Lung (tissue), 12 donors: Measurements from ENCODE around the gene WNT5B. TPM values are rescaled to one million over a fixed set of nuclear protein-coding genes. Genes with fewer than 3 reads are reported as not detected.

ENCODE experiments used
- ATAC-seq: fragments of 200-7000 bp; cut with Tn5 transposase; one replicate; pipeline ENCODE4 v1.9.1; 2020; ENCODE audit warnings: moderate number of reproducible peaks; ENCODE audit not compliant: insufficient read depth, low FRiP score
- DNase-seq, 3 donors: peaks; one replicate each; pipeline ENCODE4 v3.0.0-alpha.2; 2013 to 2017
- H3K27ac ChIP-seq, 2 donors: one replicate each; pipeline ENCODE4 v1.5.1; 2013; ENCODE audit warnings: mild to moderate bottlenecking in 2 of 2, moderate library complexity in 2 of 2, control low read depth in 1 of 2, inconsistent platforms in 1 of 2, low read depth in 1 of 2, low read length in 1 of 2
- H3K27me3 ChIP-seq, 3 donors: one replicate each; pipeline ENCODE4 v1.5.1; 2013; ENCODE audit warnings: low read length in 2 of 3; ENCODE audit not compliant: control insufficient read depth in 3 of 3, insufficient read depth in 3 of 3
- H3K36me3 ChIP-seq, 4 donors: one replicate each; pipeline ENCODE4 v1.5.1; 2013; ENCODE audit warnings: low read length in 4 of 4, mild to moderate bottlenecking in 1 of 4, moderate library complexity in 1 of 4; ENCODE audit not compliant: control insufficient read depth in 4 of 4, insufficient read depth in 4 of 4
- H3K4me1 ChIP-seq, 5 donors: one replicate each; pipeline ENCODE4 v1.5.1; 2013; ENCODE audit warnings: low read length in 5 of 5, mild to moderate bottlenecking in 2 of 5, moderate library complexity in 1 of 5; ENCODE audit not compliant: control insufficient read depth in 5 of 5, insufficient read depth in 5 of 5
- H3K4me3 ChIP-seq: one replicate; pipeline ENCODE4 v1.5.1; 2013; ENCODE audit warnings: mild to moderate bottlenecking, control low read depth, moderate library complexity
- H3K9ac ChIP-seq, 2 donors: one replicate each; pipeline ENCODE4 v1.5.1; 2013; ENCODE audit warnings: low read length in 2 of 2, control low read depth in 1 of 2; ENCODE audit not compliant: insufficient read depth in 1 of 2
- H3K9me3 ChIP-seq, 4 donors: one replicate each; pipeline ENCODE4 v1.5.1; 2013; ENCODE audit warnings: low read length in 3 of 4, mild to moderate bottlenecking in 1 of 4, moderate library complexity in 1 of 4; ENCODE audit not compliant: control insufficient read depth in 4 of 4, insufficient read depth in 3 of 4
- WGBS, 2 donors: extraction: QIAGEN DNeasy Blood & Tissue Kit; methylation state at CpG; one replicate each; pipeline ENCODE4 v1.1.7; 2013; 5-methylcytosine and 5-hydroxymethylcytosine counted together
- polyA plus RNA-seq, 2 donors: library from polyadenylated mRNA; stranded (reverse); fragments of 200-250 nt; gene quantifications; one replicate each; pipeline ENCODE4 v1.2.1, GENCODE V29; 2013
- total RNA-seq, 2 donors: library from RNA; depleted of rRNA in 1 of 2; stranded (reverse); fragments of >200 nt in 1 of 2; gene quantifications; one replicate each; pipeline ENCODE4 v1.2.1, GENCODE V29; 2014 to 2021
- TF ChIP-seq, protein P1 (sequence below): IDR thresholded peaks from 2 replicates; pipeline ENCODE4 v1.5.1; 2012; ENCODE audit warnings: mild to moderate bottlenecking; ENCODE audit errors: control extremely low read depth, extremely low read depth
- donor health status: control.
- donor health status: control.
- donor health status: Bipolar disorder and iron deficiency.
- donor health status: healthy.
- donor health status: DM: yes; HTN: yes; CAD: no.

WNT5B gene
- total and polyA plus RNA-seq, 4 donors, result 2.8 to 12.6 (median 5.7) TPM

DNA sequence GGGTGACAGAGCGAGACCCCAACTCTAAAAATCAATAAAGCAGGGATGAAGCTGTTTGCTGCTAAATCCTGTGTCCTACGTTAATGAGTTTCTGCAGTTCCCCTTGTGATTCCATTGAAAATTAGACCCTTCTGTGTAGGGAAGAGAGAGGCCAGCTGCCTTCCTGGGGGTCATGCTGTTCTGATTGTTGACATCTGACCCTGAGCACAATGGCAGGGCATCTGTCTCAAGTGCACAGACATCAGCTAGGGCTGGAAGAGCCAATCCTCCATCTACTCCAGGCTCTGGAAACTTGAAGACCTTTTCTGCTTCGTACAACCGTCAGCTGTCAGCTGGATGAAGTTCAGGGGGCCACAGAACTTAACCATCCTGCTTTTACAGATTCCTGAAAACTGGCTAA is 44.7 kb upstream of the WNT5B start:
- Histone ChIP-seq H3K4me3 (no peak overlapping the region), H3K9me3 (no peaks in the 10 kb centered on the region), H3K9ac (no peak overlapping the region), H3K4me1 (peaks cover 0 to 13% (median 5%) of the 10 kb centered on the region in 5 donors), H3K27ac (no peak overlapping the region), H3K27me3 (no peaks in the 10 kb centered on the region), H3K36me3 (peaks cover 0 to 6% (median under 1%) of the 10 kb centered on the region in 4 donors)
- 89 to 94% methylated on average over 4 of the region's 4 CpGs for WGBS, 2 donors
- DNase-seq, result no peak
- ATAC-seq, result no peak
- TF ChIP-seq, protein P1, sequence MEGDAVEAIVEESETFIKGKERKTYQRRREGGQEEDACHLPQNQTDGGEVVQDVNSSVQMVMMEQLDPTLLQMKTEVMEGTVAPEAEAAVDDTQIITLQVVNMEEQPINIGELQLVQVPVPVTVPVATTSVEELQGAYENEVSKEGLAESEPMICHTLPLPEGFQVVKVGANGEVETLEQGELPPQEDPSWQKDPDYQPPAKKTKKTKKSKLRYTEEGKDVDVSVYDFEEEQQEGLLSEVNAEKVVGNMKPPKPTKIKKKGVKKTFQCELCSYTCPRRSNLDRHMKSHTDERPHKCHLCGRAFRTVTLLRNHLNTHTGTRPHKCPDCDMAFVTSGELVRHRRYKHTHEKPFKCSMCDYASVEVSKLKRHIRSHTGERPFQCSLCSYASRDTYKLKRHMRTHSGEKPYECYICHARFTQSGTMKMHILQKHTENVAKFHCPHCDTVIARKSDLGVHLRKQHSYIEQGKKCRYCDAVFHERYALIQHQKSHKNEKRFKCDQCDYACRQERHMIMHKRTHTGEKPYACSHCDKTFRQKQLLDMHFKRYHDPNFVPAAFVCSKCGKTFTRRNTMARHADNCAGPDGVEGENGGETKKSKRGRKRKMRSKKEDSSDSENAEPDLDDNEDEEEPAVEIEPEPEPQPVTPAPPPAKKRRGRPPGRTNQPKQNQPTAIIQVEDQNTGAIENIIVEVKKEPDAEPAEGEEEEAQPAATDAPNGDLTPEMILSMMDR, result no peak

DNA sequence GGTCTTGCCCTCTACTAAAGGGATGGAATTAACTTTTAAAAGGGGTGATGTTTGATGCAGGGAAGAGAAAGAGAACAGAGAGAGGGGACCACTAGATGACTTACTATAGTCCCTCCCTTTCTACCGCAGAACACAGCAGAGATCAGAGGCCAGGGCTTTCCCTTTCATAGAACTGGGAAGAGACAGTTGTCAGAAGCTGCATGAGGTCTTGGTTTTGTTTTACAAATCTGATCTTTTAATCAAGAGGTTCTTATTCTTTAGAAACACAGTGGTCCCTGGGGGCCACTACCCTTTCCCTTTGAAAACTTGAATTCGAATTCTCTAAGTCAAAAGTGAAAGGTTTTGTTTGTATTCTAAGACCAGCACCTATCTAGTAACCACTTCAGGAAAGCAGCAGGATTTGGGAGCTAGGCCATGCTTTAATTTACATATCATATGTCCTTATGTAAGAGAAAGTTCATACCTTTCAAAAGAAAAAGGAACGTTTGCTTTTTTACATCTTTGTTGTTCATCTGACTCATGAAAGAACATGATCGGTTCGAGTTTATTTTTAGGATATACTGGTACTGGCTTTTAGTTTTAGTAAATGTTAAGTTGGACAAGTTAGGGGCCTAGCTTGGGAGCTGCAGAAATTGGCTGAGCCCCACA is 41.0 kb upstream of the WNT5B start:
- H3K4me3 ChIP-seq, result no peak overlapping the region
- H3K36me3 ChIP-seq, result peaks cover 0 to 6% (median 3%) of the 10 kb centered on the region in 4 donors
- H3K4me1 ChIP-seq, result peaks cover 6 to 38% (median 23%) of the 10 kb centered on the region in 5 donors
- no peaks in the 10 kb centered on the region for H3K9me3 ChIP-seq
- H3K27me3 ChIP-seq, result no peaks in the 10 kb centered on the region
- ATAC-seq, result no peak
- no peak overlapping the region for H3K27ac ChIP-seq
- peak overlapping the region in 1 of 2 donors; percentile 53 for H3K9ac ChIP-seq
- no peak for DNase-seq
- TF ChIP-seq, protein P1, result no peak
- 53 to 62% methylated on average over 5 of the region's 5 CpGs for WGBS, 2 donors

DNA sequence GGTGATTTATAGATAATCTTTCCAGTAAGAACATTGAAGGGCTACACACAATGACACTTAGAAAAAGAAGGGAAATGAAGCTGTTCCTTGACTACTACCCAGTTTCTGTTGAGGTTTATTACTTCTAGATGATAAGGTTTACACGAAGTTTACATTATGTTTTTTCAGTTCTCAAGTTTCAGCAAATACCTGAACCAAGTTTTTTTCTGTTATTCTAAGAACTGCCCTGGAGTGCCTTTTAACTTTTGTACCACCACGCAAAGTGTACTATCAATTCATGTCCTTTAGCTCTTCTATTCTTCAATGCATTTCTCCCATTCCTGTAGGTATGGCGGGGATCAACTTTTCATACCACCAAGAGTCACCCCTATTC is 40.5 kb upstream of the WNT5B start:
- Histone ChIP-seq H3K9me3 (no peaks in the 10 kb centered on the region), H3K36me3 (peaks cover 0 to 6% (median 3%) of the 10 kb centered on the region in 4 donors), H3K9ac (no peak overlapping the region), H3K4me1 (peaks cover 6 to 43% (median 25%) of the 10 kb centered on the region in 5 donors), H3K27ac (no peak overlapping the region), H3K27me3 (no peaks in the 10 kb centered on the region), H3K4me3 (no peak overlapping the region)
- 62 to 63% methylated on average over 3 of the region's 3 CpGs for WGBS, 2 donors
- DNase-seq (no peak), ATAC-seq (no peak)
- TF ChIP-seq, protein P1, result no peak
